HepG2 (cell line): ENCODE results near the gene MAP2K5. TPM values are rescaled to one million over a fixed set of nuclear protein-coding genes. Genes with fewer than 3 reads are reported as not detected.

Experiments used
- ATAC-seq: fragments of 200-7000 bp; cut with Tn5 transposase; 3 replicates; pipeline ENCODE4 v1.9.1; 2020; ENCODE audit warnings: mild to moderate bottlenecking, moderate library complexity
- BruUV-seq: library from RNA; stranded (reverse); fragments of 400-500 nt; replicated peaks from 2 replicates; lab custom pipeline; 2021; lab: Mats Ljungman, UMichigan
- CTCF ChIA-PET: fragments of 300-600 bp; formaldehyde crosslinking; extraction: SDS; loops from one replicate; lab custom pipeline; 2021; ENCODE audit warnings: low total read pairs, inconsistent platforms, low intra/inter-chr PET ratio; lab: Yijun Ruan, JAX
- POLR2A ChIA-PET: fragments of 350-600 bp; sonication (Branson Sonifier 250); formaldehyde crosslinking; loops from one replicate; lab custom pipeline; 2020; ENCODE audit warnings: antibody characterized with exemption, inconsistent platforms; lab: Yijun Ruan, JAX
- DNase-seq: peaks from one replicate; pipeline ENCODE4 v3.0.0-alpha.2; 2015; ENCODE audit warnings: low spot score
- FAIRE-seq: peaks from 3 replicates; lab custom pipeline; 2011; peaks lifted over from hg19 to GRCh38; lab: Jason Lieb, UNC
- H2AFZ ChIP-seq: one replicate; pipeline ENCODE4 v1.6.1; 2011; ENCODE audit warnings: low read length, inconsistent platforms
- H3K27ac ChIP-seq: fragments of 300-600 bp; 3 replicates; pipeline ENCODE4 v1.8.0; 2011; ENCODE audit warnings: mixed run types, mild to moderate bottlenecking, mixed read lengths, low read length, inconsistent platforms; ENCODE audit not compliant: insufficient read depth; ENCODE audit errors: extremely low read length
- H3K27me3 ChIP-seq, 2 experiments: fragments of 200-600 bp in 1 of 2; 2 replicates in 1 of 2; 3 replicates in 1 of 2; pipeline versions ENCODE4 v1.6.0 to v1.8.0; 2011; ENCODE audit warnings: low read length in 2 of 2, mild to moderate bottlenecking in 2 of 2, moderate library complexity in 2 of 2, inconsistent platforms in 1 of 2; ENCODE audit not compliant: insufficient read depth in 2 of 2, control insufficient read depth in 1 of 2
- H3K36me3 ChIP-seq, 2 experiments: fragments of 200-600 bp in 1 of 2; replicated peaks in 1 of 2; 2 replicates in 1 of 2; 3 replicates in 1 of 2; pipeline versions ENCODE4 v1.5.1 to v1.8.0; 2011; ENCODE audit warnings: low read length in 2 of 2, inconsistent platforms in 1 of 2; ENCODE audit not compliant: insufficient read depth in 2 of 2, control insufficient read depth in 1 of 2
- H3K4me1 ChIP-seq: 2 replicates; pipeline ENCODE4 v1.5.1; 2012; ENCODE audit warnings: low read length, inconsistent platforms; ENCODE audit not compliant: insufficient read depth
- H3K4me2 ChIP-seq: 2 replicates; pipeline ENCODE4 v1.6.0; 2011; ENCODE audit warnings: low read depth, low read length, inconsistent platforms
- H3K4me3 ChIP-seq, 3 experiments: fragments of 200-600 bp in 1 of 3; sonication (generic), shearing (Covaris generic) in 1 of 3; replicated peaks in 1 of 3; 2 replicates each; pipeline ENCODE4 v1.5.1; 2011 to 2016; ENCODE audit warnings: low read length in 3 of 3, inconsistent platforms in 2 of 3, low read depth in 2 of 3, mild to moderate bottlenecking in 2 of 3, control low read depth in 1 of 3, mixed read lengths in 1 of 3; ENCODE audit not compliant: insufficient read depth in 1 of 3
- H3K79me2 ChIP-seq: one replicate; pipeline ENCODE4 v1.6.1; 2011; ENCODE audit warnings: low read length, inconsistent platforms; ENCODE audit not compliant: insufficient read depth
- H3K9ac ChIP-seq: 2 replicates; pipeline ENCODE4 v1.6.0; 2011; ENCODE audit warnings: mild to moderate bottlenecking, low read depth, low read length, inconsistent platforms; ENCODE audit not compliant: insufficient read depth
- H3K9me3 ChIP-seq: 2 replicates; pipeline ENCODE4 v1.5.1; 2012; ENCODE audit warnings: mild to moderate bottlenecking, low read length
- H4K20me1 ChIP-seq: 2 replicates; pipeline ENCODE4 v1.6.0; 2011; ENCODE audit warnings: inconsistent platforms, mild to moderate bottlenecking, low read length, moderate library complexity; ENCODE audit not compliant: insufficient read depth
- EHMT2 ChIP-seq: fragments of 200-600 bp; sonication (generic); IDR thresholded peaks from 2 replicates; pipeline ENCODE4 v1.7.0; 2017; ENCODE audit warnings: antibody characterized with exemption, low read depth, low read length, borderline replicate concordance
- FOXA3 ChIP-seq: IDR thresholded peaks from 2 replicates; pipeline ENCODE4 v1.6.1; 2016; ENCODE audit warnings: missing genetic modification reagents, missing compliant biosample characterization
- HOMEZ ChIP-seq: IDR thresholded peaks from 2 replicates; pipeline ENCODE4 v1.6.1; 2016; ENCODE audit warnings: low read depth
- IRF9 ChIP-seq: sonication (generic); formaldehyde crosslinking; IDR thresholded peaks from 2 replicates; pipeline ENCODE4 v1.8.0; 2022; ENCODE audit warnings: missing genetic modification reagents, mild to moderate bottlenecking, borderline replicate concordance
- NRL ChIP-seq: sonication (generic); formaldehyde crosslinking; IDR thresholded peaks from 2 replicates; pipeline ENCODE4 v1.5.0; 2020; ENCODE audit warnings: missing genetic modification reagents, mild to moderate bottlenecking, moderate library complexity, borderline replicate concordance
- POGK ChIP-seq: sonication (generic); formaldehyde crosslinking; conservative IDR thresholded peaks from 2 replicates; pipeline ENCODE4 v1.8.0; 2022; ENCODE audit warnings: mild to moderate bottlenecking, moderate library complexity, missing genetic modification reagents
- POGZ ChIP-seq: sonication (generic); formaldehyde crosslinking; IDR thresholded peaks from 2 replicates; pipeline ENCODE4 v1.4.0; 2020; ENCODE audit warnings: mild to moderate bottlenecking, missing genetic modification reagents
- RARG ChIP-seq: sonication (generic); formaldehyde crosslinking; IDR thresholded peaks from 2 replicates; pipeline ENCODE4 v1.4.0; 2020; ENCODE audit warnings: low read depth, mild to moderate bottlenecking, missing genetic modification reagents
- REPIN1 ChIP-seq: sonication (generic); formaldehyde crosslinking; IDR thresholded peaks from 2 replicates; pipeline ENCODE4 v1.8.0; 2022; ENCODE audit warnings: missing genetic modification reagents, low read depth, mild to moderate bottlenecking, borderline replicate concordance
- RNF219 ChIP-seq: sonication (generic); formaldehyde crosslinking; IDR thresholded peaks from 2 replicates; pipeline ENCODE4 v1.5.0; 2020; ENCODE audit warnings: mild to moderate bottlenecking, missing genetic modification reagents
- SCMH1 ChIP-seq: sonication (generic); formaldehyde crosslinking; IDR thresholded peaks from 2 replicates; pipeline ENCODE4 v1.9.0; 2021; ENCODE audit warnings: missing genetic modification reagents, mild to moderate bottlenecking, borderline replicate concordance
- SMAD9 ChIP-seq: sonication (generic); formaldehyde crosslinking; IDR thresholded peaks from 2 replicates; pipeline ENCODE4 v1.5.1; 2020; ENCODE audit warnings: mild to moderate bottlenecking, missing genetic modification reagents
- ZBTB2 ChIP-seq: sonication (generic); formaldehyde crosslinking; IDR thresholded peaks from 2 replicates; pipeline ENCODE4 v1.8.0; 2022; ENCODE audit warnings: low read depth, missing genetic modification reagents
- ZNF101 ChIP-seq: sonication (generic); formaldehyde crosslinking; IDR thresholded peaks from 2 replicates; pipeline ENCODE4 v1.4.0; 2020; ENCODE audit warnings: mild to moderate bottlenecking, low read depth, missing genetic modification reagents, borderline replicate concordance
- ZNF335 ChIP-seq: sonication (generic); formaldehyde crosslinking; IDR thresholded peaks from 2 replicates; pipeline ENCODE4 v1.4.0; 2020; ENCODE audit warnings: missing genetic modification reagents
- ZNF629 ChIP-seq: sonication (generic); formaldehyde crosslinking; conservative IDR thresholded peaks from 2 replicates; pipeline ENCODE4 v1.5.0; 2020; ENCODE audit warnings: missing genetic modification reagents
- ZNF7 ChIP-seq: IDR thresholded peaks from 2 replicates; pipeline ENCODE4 v1.6.1; 2016; ENCODE audit warnings: missing biosample characterization, missing genetic modification reagents
- ZNF891 ChIP-seq: sonication (generic); formaldehyde crosslinking; IDR thresholded peaks from 2 replicates; pipeline ENCODE4 v1.5.0; 2020; ENCODE audit warnings: mild to moderate bottlenecking, missing genetic modification reagents
- WGBS: methylation state at CpG from one replicate; pipeline ENCODE4 v1.1.6; 2017; ENCODE audit warnings: low lambda C conversion rate; 5-methylcytosine and 5-hydroxymethylcytosine counted together
- in situ Hi-C: cut with HindIII; loops from 2 replicates; pipeline ENCODE4 v1.10.0; 2017; ENCODE audit warnings: low pct_unique_long_range_greater_than_20kb; ENCODE audit not compliant: extremely low pct_ligation_motif_present
- intact Hi-C: fragments of 100-400 bp; cut with micrococcal nuclease; formaldehyde crosslinking; loops from one replicate; pipeline ENCODE4 v1.10.0; 2022; ENCODE audit not compliant: unreplicated experiment
- polyA plus RNA-seq, 8 experiments: library from polyadenylated mRNA; depleted of rRNA in 3 of 8; stranded (reverse) in 7 of 8; unstranded in 1 of 8; fragments of >200 nt; fragmentation: Illumina TruSeq in 4 of 8; extraction: Trizol in 4 of 8; gene quantifications; 2 replicates each; pipeline versions ENCODE4 v1.2.1 to v1.2.3, GENCODE V29; 2011 to 2016; ENCODE audit warnings: low read depth in 4 of 8, missing spikeins in 1 of 8, mixed read lengths in 1 of 8; ENCODE audit not compliant: insufficient read depth in 1 of 8
- total RNA-seq, 5 experiments: library from RNA; depleted of rRNA; stranded (reverse); fragments of >200 nt; fragmentation: Illumina TruSeq; extraction: Trizol; gene quantifications; 2 replicates each; pipeline ENCODE4 v1.2.3, GENCODE V29; 2016; ENCODE audit warnings: low read depth in 1 of 5

The MAP2K5 gene
- total and polyA plus RNA-seq, 2 of the 13 experiments (the other 11 are each of a cell fraction or from before 2014, with no cell fraction given) = 4.0 to 4.3 TPM

- Histone ChIP-seq H3K9ac (no peak overlapping the region), H3K36me3 (0 out of 5 replicates have a peak, but pooled peaks cover 0 to 2% of the 10 kb centered on the region in 2 experiments), H3K9me3 (no peaks in the 10 kb centered on the region), H3K4me3 (no peak overlapping the region), H3K4me1 (no peaks in the 10 kb centered on the region), H2AFZ (no peak overlapping the region), H3K4me2 (no peak overlapping the region), H3K27me3 (no peaks in the 10 kb centered on the region), H4K20me1 (no peaks in the 10 kb centered on the region), H3K79me2 (no peaks in the 10 kb centered on the region), H3K27ac (no peak overlapping the region)
- WGBS = 92% methylated on average over 3 of the region's 3 CpGs
- in situ Hi-C loops = no loop called here
- ChIA-PET CTCF (no interaction called here), POLR2A (no interaction called here)
- no TSS peak for BruUV-seq
- ATAC-seq (no peak), DNase-seq (no peak), FAIRE-seq (no peak)
- intact Hi-C loops = no loop called here
- TF ChIP-seq SMAD9 (CRISPR knock-in tag) (no peak), HOMEZ (CRISPR knock-in tag) (no peak), EHMT2 (no peak), POGZ (CRISPR knock-in tag) (no peak), RARG (CRISPR knock-in tag) (no peak), ZBTB2 (CRISPR knock-in tag) (no peak), REPIN1 (CRISPR knock-in tag) (no peak), IRF9 (CRISPR knock-in tag) (no peak), ZNF891 (no peak), POGK (no peak), ZNF7 (no peak), ZNF101 (CRISPR knock-in tag) (no peak), ZNF335 (CRISPR knock-in tag) (no peak), RNF219 (CRISPR knock-in tag) (no peak), FOXA3 (CRISPR knock-in tag) (no peak), ZNF629 (no peak), NRL (CRISPR knock-in tag) (no peak), SCMH1 (CRISPR knock-in tag) (no peak)
Measured at GRCh38 chr15:67775998-67776397, 233.5 kb downstream of the MAP2K5 start.
